ENCODE measurements around the gene S100A1. TPM values are rescaled to one million over a fixed set of nuclear protein-coding genes. Genes with fewer than 3 reads are reported as not detected.

S100A1 gene
- total and polyA plus RNA-seq, 2 of the 13 experiments (the other 11 are each of a cell fraction or from before 2014, with no cell fraction given), result 120 to 251 TPM

DNA sequence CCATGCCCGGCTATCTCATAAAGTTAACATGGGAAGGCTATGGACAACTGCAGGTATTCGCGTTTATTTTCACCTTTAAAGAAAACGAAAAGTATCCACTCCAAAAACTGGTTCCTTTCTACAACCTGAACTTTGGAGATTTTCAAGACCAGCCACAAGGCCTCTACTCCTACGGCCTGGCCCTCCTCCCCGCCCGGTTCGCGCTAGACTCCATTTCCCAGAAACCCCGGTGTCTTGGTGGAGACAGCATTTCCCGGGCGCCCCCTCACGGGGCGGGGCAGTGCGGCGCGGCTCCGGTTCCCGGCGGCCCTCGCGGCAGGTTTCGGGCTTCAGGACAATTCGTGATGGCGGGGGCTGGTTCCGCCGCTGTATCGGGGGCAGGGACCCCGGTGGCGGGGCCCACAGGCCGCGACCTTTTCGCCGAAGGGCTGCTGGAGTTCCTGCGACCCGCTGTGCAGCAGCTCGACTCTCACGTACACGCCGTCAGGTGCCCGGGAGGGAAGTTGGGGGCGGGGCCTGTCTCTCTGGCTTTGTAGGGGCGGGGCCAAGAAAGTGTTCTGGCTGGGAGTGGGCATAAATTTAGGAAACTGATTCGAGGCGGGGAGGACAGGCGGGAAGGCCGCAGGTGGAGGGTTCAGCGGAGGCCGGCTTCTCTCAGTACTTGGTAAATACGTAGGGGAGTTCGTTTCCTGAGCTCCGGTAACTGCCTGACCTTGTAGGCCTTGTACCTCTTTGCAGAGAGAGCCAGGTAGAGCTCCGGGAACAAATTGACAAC, 30.4 kb downstream of the S100A1 start, which contains the start of gene SNAPIN (continued):
- TF ChIP-seq MED8 (CRISPR knock-in tag; IDR thresholded peaks at IDR 0.05; ENCODE audit: insufficient replicate concordance) (peak; percentile 74), PPARG (CRISPR knock-in tag; conservative IDR thresholded peaks at IDR 0.05) (0 out of 2 replicates have a peak, but pooled peaks have one; percentile 30), ZNF446 (CRISPR knock-in tag; IDR thresholded peaks at IDR 0.05) (no peak), MED1 (CRISPR knock-in tag; IDR thresholded peaks at IDR 0.05) (peak; percentile 42), EP300 (IDR thresholded peaks at IDR 0.05; ENCODE audit: low read depth in 2 of 2, low read length in 2 of 2) (peak in 1 of 2 experiments; percentile 12; a peak in 1 of 4 replicates), EP300 (CRISPR knock-in tag; IDR thresholded peaks at IDR 0.05; ENCODE audit: borderline replicate concordance) (no peak), ZNF766 (CRISPR knock-in tag; IDR thresholded peaks at IDR 0.05; ENCODE audit: borderline replicate concordance) (peak; percentile 24; the same call in 1 of the 2 replicates), ZNF432 (CRISPR knock-in tag; IDR thresholded peaks at IDR 0.05; ENCODE audit: borderline replicate concordance) (no peak), KDM2A (CRISPR knock-in tag; IDR thresholded peaks at IDR 0.05; ENCODE audit: borderline replicate concordance, low read depth) (peak; percentile 62; the same call in 1 of the 2 replicates), THAP11 (CRISPR knock-in tag; IDR thresholded peaks at IDR 0.05) (peak; percentile 98), ZMYM4 (CRISPR knock-in tag; IDR thresholded peaks at IDR 0.05) (peak; percentile 58), ZNF775 (CRISPR knock-in tag; IDR thresholded peaks at IDR 0.05; ENCODE audit: borderline replicate concordance) (no peak), ZNF225 (CRISPR knock-in tag; IDR thresholded peaks at IDR 0.05) (0 out of 2 replicates have a peak, but pooled peaks have one; percentile 40), ZNF552 (CRISPR knock-in tag; IDR thresholded peaks at IDR 0.05; ENCODE audit: borderline replicate concordance) (no peak)
- TF ChIP-seq, protein P1, sequence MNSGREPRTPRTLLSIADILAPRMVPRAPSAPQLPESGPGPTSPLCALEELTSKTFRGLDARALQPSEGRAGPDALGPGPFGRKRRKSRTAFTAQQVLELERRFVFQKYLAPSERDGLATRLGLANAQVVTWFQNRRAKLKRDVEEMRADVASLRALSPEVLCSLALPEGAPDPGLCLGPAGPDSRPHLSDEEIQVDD (CRISPR knock-in tag; IDR thresholded peaks at IDR 0.05; ENCODE audit: borderline replicate concordance), result no peak
- TF ChIP-seq, protein P2, sequence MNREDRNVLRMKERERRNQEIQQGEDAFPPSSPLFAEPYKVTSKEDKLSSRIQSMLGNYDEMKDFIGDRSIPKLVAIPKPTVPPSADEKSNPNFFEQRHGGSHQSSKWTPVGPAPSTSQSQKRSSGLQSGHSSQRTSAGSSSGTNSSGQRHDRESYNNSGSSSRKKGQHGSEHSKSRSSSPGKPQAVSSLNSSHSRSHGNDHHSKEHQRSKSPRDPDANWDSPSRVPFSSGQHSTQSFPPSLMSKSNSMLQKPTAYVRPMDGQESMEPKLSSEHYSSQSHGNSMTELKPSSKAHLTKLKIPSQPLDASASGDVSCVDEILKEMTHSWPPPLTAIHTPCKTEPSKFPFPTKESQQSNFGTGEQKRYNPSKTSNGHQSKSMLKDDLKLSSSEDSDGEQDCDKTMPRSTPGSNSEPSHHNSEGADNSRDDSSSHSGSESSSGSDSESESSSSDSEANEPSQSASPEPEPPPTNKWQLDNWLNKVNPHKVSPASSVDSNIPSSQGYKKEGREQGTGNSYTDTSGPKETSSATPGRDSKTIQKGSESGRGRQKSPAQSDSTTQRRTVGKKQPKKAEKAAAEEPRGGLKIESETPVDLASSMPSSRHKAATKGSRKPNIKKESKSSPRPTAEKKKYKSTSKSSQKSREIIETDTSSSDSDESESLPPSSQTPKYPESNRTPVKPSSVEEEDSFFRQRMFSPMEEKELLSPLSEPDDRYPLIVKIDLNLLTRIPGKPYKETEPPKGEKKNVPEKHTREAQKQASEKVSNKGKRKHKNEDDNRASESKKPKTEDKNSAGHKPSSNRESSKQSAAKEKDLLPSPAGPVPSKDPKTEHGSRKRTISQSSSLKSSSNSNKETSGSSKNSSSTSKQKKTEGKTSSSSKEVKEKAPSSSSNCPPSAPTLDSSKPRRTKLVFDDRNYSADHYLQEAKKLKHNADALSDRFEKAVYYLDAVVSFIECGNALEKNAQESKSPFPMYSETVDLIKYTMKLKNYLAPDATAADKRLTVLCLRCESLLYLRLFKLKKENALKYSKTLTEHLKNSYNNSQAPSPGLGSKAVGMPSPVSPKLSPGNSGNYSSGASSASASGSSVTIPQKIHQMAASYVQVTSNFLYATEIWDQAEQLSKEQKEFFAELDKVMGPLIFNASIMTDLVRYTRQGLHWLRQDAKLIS (CRISPR knock-in tag; IDR thresholded peaks at IDR 0.05), result no peak
- TF ChIP-seq, protein P3, sequence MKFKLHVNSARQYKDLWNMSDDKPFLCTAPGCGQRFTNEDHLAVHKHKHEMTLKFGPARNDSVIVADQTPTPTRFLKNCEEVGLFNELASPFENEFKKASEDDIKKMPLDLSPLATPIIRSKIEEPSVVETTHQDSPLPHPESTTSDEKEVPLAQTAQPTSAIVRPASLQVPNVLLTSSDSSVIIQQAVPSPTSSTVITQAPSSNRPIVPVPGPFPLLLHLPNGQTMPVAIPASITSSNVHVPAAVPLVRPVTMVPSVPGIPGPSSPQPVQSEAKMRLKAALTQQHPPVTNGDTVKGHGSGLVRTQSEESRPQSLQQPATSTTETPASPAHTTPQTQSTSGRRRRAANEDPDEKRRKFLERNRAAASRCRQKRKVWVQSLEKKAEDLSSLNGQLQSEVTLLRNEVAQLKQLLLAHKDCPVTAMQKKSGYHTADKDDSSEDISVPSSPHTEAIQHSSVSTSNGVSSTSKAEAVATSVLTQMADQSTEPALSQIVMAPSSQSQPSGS (CRISPR knock-in tag; IDR thresholded peaks at IDR 0.05), result peak; percentile 41; the same call in 1 of the 2 replicates
- TF ChIP-seq, protein P4, sequence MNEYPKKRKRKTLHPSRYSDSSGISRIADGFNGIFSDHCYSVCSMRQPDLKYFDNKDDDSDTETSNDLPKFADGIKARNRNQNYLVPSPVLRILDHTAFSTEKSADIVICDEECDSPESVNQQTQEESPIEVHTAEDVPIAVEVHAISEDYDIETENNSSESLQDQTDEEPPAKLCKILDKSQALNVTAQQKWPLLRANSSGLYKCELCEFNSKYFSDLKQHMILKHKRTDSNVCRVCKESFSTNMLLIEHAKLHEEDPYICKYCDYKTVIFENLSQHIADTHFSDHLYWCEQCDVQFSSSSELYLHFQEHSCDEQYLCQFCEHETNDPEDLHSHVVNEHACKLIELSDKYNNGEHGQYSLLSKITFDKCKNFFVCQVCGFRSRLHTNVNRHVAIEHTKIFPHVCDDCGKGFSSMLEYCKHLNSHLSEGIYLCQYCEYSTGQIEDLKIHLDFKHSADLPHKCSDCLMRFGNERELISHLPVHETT (CRISPR knock-in tag; conservative IDR thresholded peaks at IDR 0.05), result no peak
- TF ChIP-seq, protein P5, sequence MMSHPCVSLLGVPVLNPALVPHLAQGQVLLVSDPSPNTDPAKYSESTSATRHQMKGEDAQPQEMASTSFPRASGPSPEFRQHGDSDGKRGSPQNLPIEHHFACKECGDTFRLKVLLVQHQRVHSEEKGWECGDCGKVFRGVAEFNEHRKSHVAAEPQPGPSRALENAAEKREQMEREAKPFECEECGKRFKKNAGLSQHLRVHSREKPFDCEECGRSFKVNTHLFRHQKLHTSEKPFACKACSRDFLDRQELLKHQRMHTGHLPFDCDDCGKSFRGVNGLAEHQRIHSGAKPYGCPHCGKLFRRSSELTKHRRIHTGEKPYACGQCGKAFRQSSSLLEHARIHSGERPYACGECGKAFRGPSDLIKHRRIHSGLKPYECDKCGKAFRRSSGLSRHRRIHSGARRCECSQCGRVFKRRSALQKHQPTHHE (CRISPR knock-in tag; IDR thresholded peaks at IDR 0.05; ENCODE audit: borderline replicate concordance), result no peak
